Astrocyte of the hippocampus (primary cell): ENCODE measurements around the gene RAB27B.

Experiments
- DNase-seq: peaks from one replicate; pipeline ENCODE4 v3.0.0; 2011; ENCODE audit warnings: low read depth, low spot score

RAB27B gene

DNA sequence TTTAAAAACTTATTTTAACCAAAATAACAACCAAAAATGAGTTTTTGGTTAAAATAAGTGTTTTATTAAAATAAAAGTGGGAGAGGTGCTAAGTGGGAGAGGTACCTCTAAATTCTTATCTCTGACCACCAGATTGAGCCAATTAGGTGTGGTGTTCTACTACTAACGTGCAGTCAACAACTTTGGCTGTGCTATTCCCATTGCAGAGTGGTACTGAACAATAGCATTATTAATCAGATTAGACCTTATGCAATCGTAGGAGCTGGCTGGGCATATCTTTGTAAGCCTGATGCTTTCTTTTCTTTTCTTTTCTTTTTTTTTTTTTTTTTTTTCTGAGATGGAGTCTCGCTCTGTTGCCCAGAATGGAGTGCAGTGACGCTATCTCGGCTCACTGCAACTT lies 38.9 kb downstream of the RAB27B start:
- no peak for DNase-seq

DNA sequence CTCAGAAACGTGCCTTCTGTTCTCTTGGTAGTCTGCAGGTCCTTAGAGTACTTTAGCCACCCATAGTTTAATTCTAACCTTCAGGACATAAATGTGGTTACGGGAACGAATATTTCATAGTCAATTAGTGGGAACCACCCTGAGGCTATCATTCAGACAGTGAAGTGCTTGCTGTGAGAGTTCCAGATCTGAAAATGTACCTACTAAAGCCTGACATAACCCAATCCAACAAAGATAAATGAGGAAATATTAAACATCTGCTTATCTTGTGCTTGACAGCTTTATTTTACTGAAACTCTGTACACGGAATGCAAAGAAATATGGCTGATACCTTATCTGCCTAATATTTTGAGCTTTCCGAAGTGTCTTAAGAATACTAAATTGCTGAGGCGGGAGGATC lies 43.0 kb downstream of the RAB27B start:
- no peak for DNase-seq

DNA sequence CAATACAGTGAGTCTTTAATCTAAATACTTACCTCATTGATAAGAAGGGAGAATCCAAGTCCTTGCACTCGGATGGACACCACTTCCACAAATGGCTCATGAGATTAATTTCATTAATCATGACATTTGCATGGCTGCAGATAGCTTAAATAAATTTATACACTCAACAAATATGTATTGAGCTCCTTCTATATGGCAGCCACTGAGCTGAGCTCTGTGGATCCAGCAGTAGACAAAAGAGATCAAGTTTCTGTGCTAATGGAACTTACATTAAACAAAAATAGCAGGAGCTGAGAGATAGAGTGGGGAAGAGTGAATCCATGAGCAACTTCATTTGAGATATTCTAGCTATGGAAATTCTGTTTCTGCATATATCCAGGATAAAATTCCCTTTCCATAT lies 44.4 kb downstream of the RAB27B start:
- DNase-seq, result no peak

DNA sequence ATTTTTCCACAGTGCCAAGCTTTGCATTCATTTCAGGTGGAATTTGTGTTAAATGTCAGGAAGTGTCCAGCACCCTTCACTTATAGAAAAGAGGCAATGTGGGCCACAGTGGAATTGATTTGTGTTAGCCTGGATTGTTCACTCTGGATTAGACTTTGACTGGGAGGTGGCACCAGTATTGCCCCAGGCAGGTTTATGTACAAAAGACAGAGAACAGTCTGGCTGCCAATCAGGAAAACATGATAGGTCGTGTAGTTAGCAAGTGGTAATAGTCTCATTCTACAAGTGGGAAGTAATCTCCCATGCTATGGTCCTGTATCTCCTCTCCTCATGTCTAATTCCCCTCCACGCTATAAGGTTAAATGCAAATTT lies 45.6 kb downstream of the RAB27B start:
- no peak for DNase-seq

DNA sequence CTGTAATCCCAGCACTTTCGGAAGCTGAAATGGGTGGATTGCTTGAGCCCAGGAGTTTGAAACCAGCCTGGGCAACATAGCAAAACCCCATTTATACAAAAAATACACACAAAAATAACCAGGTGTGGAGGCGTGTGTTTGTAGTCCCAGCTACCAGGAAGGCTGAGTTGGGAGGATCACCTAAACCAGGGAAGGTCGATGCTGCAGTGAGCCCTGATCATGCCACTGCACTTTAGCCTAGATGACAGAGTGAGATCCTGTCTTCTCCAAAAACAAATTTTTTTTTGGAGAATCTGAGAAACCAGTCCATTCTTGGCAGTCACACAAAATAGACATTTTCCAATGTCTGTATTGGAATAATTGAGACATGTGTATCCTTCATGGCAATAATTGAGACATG lies 46.8 kb downstream of the RAB27B start:
- no peak for DNase-seq

DNA sequence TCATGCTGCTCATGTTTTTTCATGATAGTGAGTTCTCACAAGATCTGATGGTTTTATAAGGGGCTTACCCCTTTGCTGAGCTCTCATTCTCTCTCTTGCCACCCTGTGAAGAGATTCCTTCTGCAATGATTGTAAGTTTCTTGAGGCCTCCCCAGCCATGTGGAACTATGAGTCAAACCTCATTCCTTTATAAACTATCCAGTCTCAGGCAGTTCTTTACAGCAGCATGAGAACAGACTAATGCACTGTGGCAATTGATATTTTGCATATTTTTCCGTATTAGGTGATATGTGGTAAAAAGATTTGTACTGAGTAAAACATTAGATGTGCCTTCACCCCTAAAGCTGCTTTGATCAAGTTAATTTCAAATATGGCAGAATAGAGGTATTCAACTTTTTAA lies 48.8 kb downstream of the RAB27B start:
- no peak for DNase-seq

DNA sequence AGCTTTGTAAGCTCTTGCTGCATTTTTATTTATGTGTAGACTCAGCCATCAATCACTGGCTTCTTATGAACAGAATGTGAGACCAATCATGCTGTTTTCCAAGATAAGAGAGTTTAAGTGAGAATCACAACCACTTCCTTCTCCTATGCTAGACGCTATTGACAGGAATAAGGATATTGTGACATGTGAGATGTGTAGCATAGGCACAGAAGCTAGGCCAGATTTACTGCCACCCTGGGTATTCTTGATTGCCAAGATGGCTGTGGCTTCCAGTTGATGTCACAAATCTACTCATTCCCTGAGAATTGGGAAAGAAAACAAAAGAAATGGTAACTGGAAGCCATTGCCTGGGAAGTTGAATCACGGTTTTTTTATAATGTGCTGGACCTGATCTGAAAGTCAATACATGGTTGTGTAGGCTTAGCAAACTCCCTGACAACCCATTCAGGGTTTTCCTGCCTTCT lies 49.9 kb downstream of the RAB27B start:
- peak; percentile 38 for DNase-seq

DNA sequence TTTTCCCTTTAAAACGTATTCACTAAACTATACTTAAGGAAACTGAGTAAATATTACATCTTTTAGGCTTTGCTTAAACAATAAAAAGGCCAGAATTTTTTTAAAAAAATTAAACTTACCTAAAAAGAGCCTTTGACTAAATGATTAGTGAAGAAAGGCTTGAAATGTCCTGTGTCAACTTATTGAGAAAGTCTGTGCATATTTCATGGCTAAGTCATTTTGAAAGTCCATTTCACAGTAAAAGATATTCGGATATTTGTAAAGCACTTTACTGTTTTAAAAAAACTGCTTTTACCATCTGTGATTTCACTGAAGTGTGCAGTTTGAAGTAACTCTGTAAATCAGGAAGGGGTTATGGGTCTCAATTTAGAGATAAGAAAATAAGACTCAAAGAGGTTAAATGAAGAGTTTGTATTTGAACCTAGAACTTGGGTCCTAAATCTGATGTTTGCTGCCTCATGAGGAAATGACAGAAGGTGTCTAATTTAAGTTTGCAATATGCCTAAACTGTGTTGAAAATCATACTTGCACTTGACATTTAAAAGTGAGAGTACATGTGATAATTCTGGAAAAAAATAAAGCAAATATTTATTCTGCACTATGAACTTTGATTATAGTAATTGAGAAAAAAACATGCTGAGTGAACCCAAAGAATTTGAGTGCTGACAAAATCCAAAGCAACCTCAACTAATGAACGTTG lies 50.5 kb downstream of the RAB27B start:
- no peak for DNase-seq

DNA sequence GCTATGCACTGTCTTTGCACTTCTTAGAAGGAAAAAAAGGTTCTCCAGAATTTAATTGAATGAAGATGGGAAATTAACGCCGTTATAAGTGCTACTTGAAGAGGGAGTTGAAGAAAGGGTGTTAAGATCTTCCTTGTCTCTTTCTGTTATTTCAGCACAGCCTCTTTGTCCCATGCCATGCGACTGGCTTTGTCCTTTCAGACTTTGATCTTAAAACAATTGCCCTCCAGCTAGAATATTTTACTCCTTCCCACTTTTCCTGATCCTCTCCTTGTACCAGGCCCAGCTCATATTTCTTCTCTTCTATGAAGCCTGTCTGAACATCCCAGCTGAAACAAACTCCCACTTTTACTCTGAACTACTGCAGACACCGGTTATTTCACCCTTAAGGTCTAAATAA lies 51.4 kb downstream of the RAB27B start:
- no peak for DNase-seq

DNA sequence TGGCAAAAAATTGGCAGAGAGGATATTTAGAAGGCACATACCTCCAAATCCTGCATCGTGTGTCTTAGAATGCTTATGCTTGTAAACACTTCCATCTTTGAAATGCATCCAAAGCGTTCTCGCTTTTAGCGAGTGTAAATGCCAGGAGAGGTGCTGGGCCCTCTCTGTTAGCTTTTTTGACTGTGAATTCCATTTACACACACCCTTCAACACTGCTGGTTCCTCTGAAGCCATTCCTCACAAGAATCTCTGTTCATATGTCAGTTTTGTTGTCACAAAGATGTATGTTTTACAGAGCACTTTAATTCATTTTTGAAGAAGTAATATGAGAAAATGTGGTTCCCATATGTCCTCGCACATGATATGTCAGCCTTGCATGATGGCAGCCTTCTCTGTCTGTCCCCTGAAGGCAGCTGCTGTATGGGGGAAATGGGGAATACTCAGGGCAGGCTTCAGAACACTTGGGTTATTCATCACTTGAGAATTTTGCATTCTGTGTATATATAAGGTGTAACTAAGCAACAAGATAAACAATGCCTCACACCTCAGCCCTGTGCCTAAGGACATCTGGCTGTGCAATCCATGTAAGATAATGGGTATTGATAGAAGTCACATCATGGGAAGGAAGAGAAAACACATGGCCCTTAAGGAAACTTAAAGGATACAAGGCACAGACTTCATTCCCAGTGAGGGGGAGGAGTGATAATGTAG lies 52.3 kb downstream of the RAB27B start:
- DNase-seq, result peak; percentile 39

DNA sequence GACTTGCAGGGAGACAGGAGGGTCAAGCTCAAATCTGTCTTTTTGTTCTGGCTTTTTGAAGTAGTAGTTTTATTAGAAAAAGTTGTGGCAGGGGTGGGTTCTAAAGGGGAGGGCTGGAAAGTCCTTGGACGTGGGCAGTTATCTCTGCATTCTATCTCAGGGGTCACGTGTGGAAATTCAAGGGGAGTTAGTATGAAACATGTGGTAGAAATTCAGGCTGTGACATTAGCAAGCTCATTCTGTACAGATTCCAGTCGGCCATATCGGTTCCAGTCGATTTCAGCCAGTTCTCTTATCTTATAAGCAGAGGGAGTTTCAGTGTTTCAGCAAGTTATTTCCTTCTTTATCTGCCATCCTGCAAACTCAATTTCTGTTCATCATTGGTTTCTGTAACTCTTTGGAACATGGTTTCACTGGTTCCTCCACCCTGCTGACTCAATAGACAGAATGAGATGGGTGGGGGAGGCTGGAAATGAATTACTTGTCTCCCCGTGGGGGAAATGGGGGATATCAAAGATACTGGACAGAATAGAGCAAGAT lies 53.0 kb downstream of the RAB27B start:
- no peak for DNase-seq

DNA sequence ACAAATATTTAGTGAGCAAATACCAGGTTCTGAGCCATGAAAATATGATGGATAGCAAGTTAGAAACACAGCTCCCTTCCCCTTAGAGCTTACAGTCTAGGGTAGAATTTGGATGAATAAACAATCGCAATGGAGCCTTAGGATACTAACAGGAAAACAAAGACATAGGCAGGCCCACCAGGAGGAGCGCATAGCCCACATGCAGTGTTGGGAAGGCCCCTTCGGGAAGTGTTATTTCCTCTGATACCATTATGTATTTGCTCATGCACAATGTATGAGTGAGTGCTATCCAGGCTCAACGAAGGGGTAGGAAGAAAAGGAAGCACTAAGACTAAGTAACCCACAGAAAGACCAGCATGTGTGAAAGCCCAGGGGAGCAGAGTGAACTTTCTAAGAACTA lies 54.0 kb downstream of the RAB27B start:
- DNase-seq, result no peak

DNA sequence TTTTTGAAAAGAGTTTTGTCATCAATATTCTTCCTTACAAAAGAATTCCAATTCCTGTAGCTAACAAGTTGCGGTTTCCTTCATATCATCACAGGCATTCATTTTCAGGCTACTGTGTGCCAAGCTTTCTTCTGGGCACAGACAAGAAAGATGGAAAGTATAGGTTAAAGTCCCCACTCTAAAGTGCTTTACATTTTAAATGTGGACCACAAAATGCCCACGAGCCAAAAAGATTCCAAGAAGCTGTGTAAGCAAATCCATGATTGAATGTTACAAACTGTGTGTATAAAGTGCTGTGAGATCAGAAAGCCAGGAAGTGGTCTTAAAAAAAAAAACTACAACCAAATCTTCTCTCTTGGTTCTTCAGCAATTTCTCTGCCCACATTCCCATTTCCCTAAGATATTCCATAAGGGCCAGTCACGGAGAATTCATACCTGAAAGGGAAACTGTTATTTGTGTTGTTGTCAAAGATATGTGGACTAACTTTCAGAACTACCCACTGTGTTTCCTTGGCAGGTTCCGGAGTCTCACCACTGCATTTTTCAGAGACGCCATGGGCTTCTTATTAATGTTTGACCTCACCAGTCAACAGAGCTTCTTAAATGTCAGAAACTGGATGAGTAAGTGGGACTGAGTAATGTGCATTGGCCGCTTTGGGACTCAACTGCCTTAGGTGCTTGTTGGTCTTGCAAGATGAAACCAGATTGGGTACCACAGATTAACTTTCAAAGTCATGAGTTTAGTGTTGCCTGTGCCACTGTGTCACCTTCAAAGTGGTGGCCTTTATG lies 55.7 kb downstream of the RAB27B start:
- DNase-seq, result peak; percentile 39

DNA sequence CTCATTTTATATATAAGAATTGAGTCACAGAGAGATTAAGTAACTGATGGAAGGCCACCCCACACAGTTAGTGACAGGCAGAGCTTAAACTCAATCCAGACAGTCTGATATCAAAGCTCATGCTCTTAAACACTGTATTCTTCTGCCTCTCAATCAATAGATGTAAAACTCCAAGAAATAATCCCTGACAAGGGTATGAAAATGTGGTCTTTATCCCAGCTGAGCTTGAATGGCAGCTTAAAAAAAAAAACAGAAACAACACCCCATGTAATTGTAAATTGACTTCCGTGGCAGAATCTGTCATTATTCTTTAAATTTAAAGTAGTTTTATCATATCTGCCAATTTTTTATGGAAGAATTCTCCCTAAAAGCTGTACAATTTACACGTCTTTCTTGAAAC lies 60.1 kb downstream of the RAB27B start:
- DNase-seq, result no peak

DNA sequence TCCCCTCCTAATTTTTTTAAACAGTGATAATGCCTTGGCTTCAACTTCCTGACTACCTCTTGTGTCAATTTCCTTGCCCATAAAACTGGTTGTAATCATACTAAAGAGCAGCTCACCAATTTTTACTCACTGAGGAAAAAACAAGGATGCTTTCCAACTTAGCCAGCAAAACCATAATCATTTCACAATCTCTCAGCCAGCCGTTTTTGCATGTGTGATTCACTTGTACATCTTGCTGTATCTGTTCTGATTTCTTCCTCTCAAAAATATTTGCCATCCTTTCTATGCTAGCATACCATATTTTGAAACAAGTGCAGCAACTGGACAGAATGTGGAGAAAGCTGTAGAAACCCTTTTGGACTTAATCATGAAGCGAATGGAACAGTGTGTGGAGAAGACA lies 60.7 kb downstream of the RAB27B start:
- peak; percentile 19 for DNase-seq

DNA sequence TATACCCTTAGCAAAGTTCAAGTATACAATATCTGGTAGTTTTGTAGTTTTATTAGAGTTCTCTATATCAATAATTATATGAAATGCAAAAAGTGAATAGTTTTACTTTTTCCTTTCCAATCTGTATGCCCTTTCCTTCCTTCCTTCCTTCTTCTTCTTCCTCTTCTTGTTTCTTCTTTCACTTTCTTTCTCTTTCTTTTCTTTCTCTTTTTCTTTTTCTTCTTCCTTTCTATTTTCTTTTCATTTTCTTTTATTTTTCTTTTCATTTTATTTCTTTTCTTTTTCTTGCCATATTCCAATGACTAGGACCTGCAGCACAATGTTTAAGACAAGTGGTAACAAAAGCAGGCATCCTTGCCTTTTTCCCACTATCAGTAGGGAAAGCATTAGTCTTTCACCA lies 71.2 kb downstream of the RAB27B start:
- no peak for DNase-seq

DNA sequence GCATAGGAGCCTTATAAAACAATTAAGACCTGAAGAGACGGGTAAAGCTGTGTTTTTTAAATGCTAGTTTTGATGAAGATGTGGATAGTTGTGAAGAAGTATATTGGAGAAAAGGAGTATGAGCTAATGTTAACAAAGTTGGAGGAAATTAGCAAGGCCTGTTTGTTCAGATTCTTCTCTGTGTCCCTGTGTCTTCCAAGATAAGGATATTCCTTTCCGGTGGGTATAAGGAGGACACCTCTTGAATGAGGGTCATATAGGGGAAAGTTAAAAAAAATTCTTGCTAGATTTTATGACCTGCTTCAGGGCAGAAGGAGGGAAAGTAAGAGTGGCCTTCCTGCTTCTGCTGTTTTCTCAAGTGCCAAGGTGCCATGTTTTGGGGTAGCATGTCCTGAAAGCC lies 72.0 kb downstream of the RAB27B start:
- DNase-seq, result no peak

DNA sequence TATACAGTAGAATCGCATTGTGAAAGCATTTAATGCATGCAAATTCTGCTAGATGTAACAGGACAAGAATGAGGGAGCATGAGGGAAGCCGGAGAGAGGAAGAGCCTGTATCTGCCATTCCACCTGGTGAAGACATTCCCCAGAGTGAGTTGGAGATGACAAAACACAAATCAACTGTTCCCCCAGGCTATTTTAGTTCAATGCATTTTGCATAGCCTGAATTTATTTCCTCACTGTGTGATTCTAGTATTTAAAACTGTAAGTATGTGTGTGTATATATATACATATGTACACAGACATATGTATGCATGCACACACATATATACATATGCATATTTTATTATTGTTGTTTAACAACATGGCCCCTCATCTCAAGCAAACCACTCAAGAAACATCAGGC lies 76.3 kb downstream of the RAB27B start:
- no peak for DNase-seq

DNA sequence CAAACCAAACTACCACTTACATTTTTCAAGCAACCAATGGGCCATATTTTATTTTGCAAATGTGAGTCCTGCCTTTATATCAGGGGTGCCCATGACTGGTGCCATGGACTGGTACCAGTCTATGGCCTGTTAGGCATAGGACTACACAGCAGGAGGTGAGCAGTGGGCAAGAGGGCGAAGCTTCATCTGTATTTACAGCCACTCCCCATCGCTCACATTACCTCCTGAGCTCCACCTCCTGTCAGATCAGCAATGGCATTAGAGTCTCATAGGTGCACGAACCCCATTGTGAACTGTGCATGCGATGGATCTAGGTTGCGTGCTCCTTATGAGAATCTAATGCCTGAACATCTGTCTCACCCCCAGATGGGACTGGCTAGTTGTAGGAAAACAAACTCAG lies 77.4 kb downstream of the RAB27B start:
- DNase-seq, result no peak

DNA sequence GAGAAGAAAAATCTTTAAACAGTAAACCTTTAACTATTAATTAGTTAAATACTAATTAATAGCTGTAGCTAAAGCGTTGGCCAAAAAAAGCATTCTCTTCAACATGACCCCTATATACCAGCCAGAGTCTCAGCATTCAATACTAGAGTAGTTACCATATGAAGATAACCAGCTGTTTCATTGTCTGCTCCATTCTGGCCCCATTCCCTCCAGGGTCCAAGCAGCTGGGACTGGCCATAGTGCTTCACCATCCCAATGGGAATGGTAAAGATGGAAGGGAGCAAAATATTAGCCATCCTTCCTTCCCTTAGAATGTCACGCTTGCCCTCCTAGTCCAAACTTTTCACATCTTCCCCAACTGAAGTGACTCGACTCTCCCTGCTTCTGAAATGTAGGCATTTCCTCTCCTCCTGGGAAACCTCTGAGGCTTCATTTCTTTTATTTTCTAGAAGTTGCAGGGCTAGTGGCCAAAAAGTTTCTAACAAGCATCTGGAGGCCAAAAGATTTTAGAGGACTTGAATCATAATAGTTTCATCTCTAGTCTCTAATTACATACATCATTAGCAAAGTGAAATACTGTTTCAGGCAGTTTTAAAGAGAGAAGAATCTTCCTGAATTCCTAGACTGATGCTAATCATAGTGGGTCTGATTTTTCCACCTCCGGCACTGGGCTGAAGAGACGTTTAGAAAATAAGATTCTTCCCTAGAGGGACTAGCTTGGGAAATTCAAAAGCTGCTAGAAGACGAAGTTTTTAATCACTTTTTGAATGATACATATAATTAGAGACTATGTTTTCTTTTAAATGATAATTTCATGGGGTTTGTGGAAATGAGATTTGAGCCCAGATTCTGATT lies 78.3 kb downstream of the RAB27B start:
- DNase-seq, result no peak

DNA sequence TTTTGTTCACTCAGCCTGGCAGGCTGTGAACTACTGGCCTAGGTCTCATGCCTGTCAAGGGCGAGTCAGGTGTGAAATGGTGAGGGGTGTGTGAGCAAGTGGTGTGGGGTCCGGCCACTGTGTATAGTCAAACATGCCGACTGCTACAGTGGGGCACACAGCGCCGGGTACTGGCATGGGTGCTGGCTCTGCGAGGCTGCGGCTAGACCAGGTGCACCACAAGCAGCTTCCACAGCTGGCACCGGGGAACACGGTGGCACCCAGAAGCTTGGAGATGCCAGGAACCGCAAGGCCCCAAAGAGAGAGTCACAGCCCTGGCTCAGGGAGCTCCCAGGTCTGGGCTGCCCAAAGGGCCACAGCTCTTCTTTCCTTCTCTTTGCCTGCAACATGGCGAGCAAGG lies 81.3 kb downstream of the RAB27B start:
- DNase-seq, result no peak
